HCT116 (cell line): Measurements from ENCODE around the gene PLEKHM1.

ENCODE experiments used
- ELF1 ChIP-seq: IDR thresholded peaks from 2 replicates; pipeline ENCODE4 v1.6.1; 2012; ENCODE audit warnings: low read depth, borderline replicate concordance
- TF ChIP-seq, protein P1 (sequence below), 3 experiments: fragments of 200-600 bp in 1 of 3; sonication (generic) in 1 of 3; IDR thresholded peaks in 2 of 3; conservative IDR thresholded peaks in 1 of 3; 2 replicates each; pipeline ENCODE4 v1.5.1; 2012 to 2017; ENCODE audit warnings: low read depth in 2 of 3, low read length in 2 of 3, antibody characterized with exemption in 1 of 3, borderline replicate concordance in 1 of 3, control low read depth in 1 of 3, mild to moderate bottlenecking in 1 of 3, mixed read lengths in 1 of 3, mixed run types in 1 of 3, moderate library complexity in 1 of 3; ENCODE audit not compliant: insufficient read depth in 1 of 3

DNA sequence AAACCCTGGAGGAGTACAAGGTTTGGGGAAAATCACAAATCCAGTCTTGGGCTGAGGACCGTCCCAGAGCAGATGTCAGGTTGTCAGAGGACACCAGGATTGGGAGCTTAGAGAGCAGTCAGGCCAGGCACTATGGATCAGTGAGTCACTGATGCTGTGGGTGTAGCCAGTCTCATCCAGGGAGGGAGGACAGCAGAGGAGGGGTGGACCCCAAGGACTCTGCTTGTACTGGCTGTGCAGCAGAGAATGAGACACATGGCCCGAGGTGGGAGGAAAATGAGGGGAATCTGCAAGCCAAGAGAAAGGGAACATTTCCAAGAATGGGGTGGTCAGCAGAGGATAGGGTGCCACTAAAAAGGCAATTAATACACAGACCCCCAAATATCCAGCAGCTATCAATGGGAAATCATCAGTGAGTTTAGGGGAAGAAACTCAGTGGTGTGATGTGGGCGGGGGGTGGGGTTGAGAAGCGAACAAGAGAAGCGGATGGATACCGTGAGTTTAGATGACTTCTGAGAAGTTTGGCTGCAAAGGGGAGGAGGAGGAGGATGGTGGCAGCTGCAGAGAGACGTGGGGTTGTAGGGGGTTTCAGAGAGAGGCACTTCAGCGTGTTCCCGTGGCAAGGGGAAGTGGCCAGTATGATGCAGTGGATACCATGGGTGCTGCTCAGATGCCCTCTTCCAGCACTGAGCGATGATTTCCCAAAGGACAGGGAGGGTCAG, 101.8 kb downstream of the PLEKHM1 start:
- TF ChIP-seq, protein P1, sequence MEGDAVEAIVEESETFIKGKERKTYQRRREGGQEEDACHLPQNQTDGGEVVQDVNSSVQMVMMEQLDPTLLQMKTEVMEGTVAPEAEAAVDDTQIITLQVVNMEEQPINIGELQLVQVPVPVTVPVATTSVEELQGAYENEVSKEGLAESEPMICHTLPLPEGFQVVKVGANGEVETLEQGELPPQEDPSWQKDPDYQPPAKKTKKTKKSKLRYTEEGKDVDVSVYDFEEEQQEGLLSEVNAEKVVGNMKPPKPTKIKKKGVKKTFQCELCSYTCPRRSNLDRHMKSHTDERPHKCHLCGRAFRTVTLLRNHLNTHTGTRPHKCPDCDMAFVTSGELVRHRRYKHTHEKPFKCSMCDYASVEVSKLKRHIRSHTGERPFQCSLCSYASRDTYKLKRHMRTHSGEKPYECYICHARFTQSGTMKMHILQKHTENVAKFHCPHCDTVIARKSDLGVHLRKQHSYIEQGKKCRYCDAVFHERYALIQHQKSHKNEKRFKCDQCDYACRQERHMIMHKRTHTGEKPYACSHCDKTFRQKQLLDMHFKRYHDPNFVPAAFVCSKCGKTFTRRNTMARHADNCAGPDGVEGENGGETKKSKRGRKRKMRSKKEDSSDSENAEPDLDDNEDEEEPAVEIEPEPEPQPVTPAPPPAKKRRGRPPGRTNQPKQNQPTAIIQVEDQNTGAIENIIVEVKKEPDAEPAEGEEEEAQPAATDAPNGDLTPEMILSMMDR (IDR thresholded peaks at IDR 0.05 in 2 of 3, conservative IDR thresholded peaks at IDR 0.05 in 1 of 3; ENCODE audit: borderline replicate concordance in 1 of 3, insufficient read depth in 1 of 3, low read depth in 2 of 3, low read length in 2 of 3): no peak
- TF ChIP-seq ELF1: no peak
